ENCODE data around the gene HP1BP3.
"Not testable (repeated sequence)": the region's sequence is repeated elsewhere in the genome, so short reads cannot be mapped to it uniquely, and the experiment has no call there.

Gene HP1BP3

GRCh38 chr1:20726932-20727745, 60.0 kb downstream of the HP1BP3 start:
- no peak for DNase-seq

DNA sequence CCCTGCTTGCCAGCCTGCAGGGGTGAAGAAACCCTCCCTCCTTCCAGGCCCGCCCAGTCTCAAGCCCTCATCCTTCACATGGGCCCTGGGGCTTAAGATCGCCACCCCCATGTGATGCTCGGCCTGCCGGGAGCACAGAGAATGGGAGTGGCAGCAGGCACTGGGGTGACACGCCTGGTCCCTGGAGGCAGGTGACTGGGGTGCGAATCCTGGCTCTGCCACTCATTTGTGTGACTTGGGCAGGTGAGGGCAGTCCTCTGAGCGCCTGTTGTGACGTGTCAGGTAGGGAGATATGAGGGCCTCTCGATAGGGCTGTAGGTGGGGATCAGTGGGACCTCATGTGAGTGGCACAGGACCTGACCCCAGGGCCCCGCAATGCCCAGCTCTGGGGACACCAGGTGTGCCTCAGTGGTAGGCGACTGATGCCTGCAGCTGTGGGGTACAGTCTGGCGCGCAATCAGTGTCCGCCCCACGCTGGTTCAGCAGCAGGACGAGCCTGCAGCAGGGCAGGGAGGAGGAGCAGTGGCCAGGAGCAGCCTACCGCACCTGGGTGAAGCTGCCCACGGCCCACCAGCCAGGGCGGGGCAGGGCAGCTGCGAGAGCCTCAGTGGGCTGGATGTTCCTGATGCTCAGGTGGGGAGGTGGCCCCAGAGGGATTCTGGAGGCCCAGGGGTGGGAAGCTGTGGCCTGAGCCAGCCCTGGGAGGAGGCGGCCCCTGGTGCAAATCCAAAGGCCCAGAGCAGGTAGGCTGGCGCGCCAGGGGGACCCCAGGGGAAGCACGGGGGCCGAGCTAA, 60.8 kb downstream of the HP1BP3 start:
- no peak for DNase-seq

DNA sequence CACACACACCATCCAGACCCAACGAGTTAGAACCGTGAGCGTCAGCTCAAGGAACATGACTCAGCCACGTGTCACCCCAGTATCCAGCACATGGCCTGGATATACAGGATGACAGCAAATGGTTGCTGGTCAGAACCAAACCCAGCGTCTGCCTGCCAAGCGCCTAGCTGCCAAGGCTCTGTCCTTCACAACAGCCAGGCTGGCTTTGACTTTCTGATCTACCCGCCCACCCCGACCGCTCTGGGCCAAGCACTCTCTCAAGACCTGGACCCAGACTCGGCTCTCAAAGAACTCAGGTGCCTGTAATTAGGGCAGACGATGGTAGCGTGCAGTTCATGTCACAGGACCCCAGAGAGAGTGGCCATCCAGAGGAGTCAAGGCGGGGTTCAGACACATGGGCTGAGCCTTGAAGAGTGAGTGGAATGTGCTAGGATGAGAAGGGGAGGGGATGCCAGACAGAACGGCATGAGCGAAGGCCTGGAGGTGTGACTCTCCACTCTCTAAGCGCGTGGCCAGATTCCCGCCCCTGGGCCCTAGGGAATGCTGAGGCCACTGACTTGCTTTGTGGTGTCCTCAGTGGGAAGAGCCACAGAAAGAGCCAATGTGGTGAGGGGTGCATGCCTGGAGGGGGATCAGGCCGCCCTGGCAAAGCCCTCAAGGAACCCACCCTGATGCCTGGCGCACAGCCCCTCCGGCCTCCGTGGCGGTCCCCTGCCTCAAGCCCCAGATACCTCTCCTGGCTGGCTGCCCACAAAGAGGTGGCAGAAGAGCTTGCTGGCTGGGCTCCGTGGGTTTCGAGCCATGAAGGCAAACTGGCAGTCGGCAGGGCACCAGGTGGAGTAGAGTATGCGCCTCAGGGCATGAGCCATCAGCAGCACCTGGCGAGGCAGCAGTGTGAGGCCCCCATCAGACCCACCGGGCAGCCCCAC, 61.7 kb downstream of the HP1BP3 start:
- DNase-seq, result no peak

DNA sequence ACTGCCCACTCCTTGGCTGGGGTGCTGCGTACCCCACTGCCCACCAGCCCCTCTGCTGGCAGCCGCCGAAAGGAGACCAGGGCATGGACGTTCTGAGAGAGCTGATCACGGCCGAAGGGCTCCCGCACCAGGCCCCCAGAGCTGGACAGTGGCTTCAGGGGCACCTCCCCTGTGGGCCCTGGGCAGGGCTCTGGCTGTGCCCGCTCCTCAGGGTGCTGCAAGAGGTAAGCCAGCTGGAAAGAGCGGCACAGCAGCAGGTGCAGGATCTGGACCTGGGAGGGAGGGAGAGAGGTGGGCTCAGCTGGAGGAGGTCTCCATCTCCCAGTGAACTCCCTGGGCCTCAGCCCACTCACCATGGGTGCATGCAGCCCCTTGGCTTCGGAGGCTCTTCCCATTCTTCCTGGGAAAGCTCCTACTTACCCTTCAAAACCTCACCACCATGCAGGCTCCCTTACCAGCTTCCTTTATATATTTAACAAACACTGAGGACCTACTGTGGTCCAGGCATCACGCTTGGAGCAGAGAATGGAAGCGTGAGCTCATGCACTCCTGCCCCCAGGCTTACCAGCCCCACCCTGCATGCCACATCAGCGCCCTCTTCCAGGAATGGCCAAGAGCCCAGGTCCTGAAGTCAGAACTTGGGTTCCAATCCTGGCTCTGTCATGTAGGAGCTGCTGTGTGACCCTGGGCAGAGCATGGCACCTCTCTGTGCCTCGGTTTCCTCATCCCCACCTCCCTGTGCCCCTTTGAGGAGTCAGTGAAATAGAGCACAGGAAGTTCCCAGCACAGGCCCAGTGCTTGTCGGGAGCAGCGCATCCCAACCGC, 62.5 kb downstream of the HP1BP3 start:
- DNase-seq, result no peak

- DNase-seq, result no peak
These were observed 63.4 kb downstream of the HP1BP3 start for GRCh38 chr1:20723537-20724363.

DNA sequence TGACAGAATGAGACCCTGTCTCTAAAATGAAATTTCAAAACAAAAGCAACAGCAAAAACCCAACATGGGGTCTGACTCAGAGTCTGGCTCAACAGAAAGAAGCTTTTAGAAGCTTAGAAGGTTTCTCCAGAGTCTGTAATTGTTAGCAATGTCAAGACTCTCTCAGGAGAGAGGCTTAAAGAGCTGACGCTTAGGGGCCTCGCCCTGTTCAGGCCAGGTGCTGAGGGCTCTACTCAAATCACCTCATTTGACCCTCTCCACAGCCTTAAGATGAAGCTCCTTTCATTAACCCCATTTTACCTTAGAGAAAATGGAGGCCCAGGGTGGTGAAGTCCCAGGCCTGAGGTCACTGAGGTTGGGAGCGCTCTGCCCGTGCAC, 64.0 kb downstream of the HP1BP3 start:
- DNase-seq, result no peak

GRCh38 chr1:20721117-20722061, 65.7 kb downstream of the HP1BP3 start:
- DNase-seq, result no peak

DNA sequence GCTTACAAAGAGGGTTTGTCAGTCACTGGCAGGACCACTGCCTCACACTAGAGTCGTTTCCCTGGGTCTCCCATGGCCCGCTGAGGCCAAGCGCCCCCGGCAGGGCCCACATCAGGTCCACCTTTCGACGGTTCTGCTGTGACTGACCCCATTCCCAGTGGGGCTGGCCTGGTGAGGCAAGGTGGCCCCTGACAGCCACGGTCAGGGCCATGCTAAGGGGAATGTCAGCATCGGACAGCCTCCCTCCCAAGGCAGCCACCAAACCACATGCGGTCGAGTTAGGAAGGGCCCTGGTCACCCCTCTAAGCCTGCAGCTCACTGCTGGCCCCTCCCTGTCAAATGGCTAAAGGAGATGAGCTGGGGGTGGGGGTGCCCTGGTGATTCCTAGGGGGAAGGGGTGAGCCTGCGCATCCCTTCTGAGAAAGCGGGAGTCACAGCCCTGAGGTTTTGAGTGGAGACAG, 66.4 kb downstream of the HP1BP3 start:
- no peak for DNase-seq

- no peak for DNase-seq
These were observed 67.1 kb downstream of the HP1BP3 start for GRCh38 chr1:20719871-20720620.

GRCh38 chr1:20719261-20719660, 67.8 kb downstream of the HP1BP3 start:
- no peak for DNase-seq

DNA sequence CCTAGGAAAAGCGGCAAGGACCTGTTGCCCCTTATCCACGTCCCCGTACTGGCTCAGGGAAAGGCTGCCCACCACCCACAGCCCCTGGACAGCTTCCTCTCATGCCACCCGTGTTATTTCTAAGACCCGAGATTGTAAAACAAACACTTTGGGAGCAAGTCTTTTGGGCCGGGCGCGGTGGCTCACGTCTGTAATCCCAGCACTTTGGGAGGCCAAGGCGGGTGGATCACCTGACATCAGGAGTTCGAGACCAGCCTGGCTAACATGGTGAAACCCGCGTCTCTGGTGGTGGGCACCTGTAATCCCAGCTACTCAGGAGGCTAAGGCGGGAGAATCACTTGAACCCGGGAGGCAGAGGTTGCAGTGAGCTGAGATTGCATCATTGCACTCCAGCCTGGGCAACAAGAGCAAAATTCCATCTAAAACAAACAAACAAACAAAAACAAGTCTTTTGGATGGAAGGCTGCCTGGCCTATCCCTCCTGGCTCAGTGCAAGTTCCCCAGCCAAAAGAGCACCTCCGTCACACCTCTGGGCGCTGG, 68.7 kb downstream of the HP1BP3 start:
- not testable (repeated sequence) for DNase-seq

GRCh38 chr1:20717452-20718342, 69.4 kb downstream of the HP1BP3 start, which contains the start of gene KIF17:
Gene KIF17, minus strand, starts transcription at chr1:20718007. Its CDS starts 301 bp downstream, at chr1:20717706.
- DNase-seq, result peak; percentile 60

DNA sequence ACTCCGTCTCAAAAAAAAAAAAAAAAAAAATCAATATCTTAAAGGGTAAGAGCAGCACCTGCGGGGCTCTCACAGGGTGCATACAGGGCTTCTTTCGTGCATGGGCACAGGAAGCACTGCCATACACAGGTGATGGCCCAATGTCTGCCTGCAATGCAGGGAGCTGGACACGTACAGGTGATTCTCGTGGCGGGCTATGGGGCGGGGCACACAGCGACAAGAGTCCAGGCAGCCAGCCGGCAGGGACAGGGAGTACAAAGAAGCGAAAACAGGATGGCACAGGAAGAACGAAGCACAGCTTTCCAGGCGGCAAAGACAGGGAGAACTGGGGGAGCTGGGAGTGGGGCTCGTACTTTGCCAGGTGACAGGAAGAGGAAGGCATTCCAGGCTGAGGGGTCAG, 70.9 kb downstream of the HP1BP3 start:
- DNase-seq, result no peak

DNA sequence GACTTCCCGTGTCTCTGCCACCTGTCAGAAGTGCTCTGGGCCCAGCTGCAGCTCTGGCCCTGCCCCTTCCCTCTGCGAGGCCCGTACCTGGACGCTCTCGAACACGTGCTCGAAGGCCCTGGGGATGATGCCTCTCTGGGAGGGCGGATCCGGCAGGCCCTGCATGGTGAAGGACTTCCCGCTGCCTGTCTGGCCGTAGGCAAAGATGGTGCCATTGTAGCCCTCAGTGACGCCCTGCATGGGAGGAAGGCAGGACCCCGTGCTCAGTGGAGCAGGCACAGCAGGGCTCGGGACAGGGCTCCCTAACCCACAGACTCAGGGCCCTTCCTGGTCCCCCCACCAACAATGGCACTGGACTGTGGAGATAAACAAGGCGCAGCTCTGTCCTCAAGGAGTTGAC, 71.7 kb downstream of the HP1BP3 start:
- DNase-seq, result no peak

DNA sequence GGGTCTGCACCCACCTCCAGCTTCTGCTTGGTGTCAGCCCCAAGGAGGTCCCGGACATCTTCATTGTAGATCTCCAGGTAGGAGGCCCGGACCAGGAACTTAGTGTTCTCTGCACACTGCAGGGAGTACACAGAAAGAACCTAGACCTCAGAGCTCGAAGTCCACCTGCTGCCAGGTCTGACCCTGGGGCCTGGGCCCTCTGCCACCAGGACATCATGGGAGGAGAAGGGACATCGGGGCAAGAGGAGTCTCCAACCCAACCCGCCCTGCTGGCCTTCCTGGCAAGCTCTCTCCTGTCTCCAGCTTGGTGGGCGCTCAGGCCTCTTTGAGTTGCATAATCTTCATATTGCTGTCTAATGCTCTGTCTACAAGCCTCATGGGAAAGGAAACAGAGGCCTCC, 73.7 kb downstream of the HP1BP3 start:
- no peak for DNase-seq

- DNase-seq, result no peak
These were observed 74.9 kb downstream of the HP1BP3 start for GRCh38 chr1:20712215-20712577.

- DNase-seq, result no peak
These were observed 75.6 kb downstream of the HP1BP3 start for GRCh38 chr1:20711285-20712214.
